Loucy (cell line): ENCODE measurements around the gene CLIP3.

ENCODE experiments used
- CTCF ChIP-seq: fragments of 200-600 bp; sonication (generic); conservative IDR thresholded peaks from 2 replicates; pipeline ENCODE4 v1.5.1; 2014; ENCODE audit warnings: mild to moderate bottlenecking, antibody characterized with exemption, low read length
- EZH2phosphoT487 ChIP-seq: fragments of 200-600 bp; IDR thresholded peaks from 2 replicates; pipeline ENCODE4 v1.6.1; 2018; ENCODE audit warnings: antibody characterized with exemption, mild to moderate bottlenecking, moderate library complexity, borderline replicate concordance

GRCh38 chr19:36040495-36040894, 7.8 kb upstream of the CLIP3 start:
- TF ChIP-seq CTCF: no peak
- no peak for TF ChIP-seq EZH2phosphoT487
